SK-N-SH (cell line): ENCODE measurements around the gene WDR74. TPM values are rescaled to one million over a fixed set of nuclear protein-coding genes. Genes with fewer than 3 reads are reported as not detected.
A peak's percentile ranks its signal among the peaks of the same experiment; 100 is the strongest.

Source experiments
- CTCF ChIA-PET: fragments of 300-600, 350-600 bp; formaldehyde crosslinking; extraction: SDS; loops from one replicate; lab custom pipeline; 2021; lab: Yijun Ruan, JAX
- POLR2A ChIA-PET: fragments of 350-600 bp; sonication (Branson Sonifier 250); formaldehyde crosslinking; extraction: SDS; loops from one replicate; lab custom pipeline; 2020; ENCODE audit warnings: antibody characterized with exemption, inconsistent platforms; lab: Yijun Ruan, JAX
- DNase-seq: peaks from one replicate; pipeline ENCODE4 v3.0.0; 2012
- H2AFZ ChIP-seq: fragments of 200-600 bp; sonication (generic); 2 replicates; pipeline ENCODE4 v1.8.1; 2016; ENCODE audit warnings: antibody characterized with exemption, mild to moderate bottlenecking, low read depth
- H3F3A ChIP-seq: fragments of 200-600 bp; sonication (generic); replicated peaks from 2 replicates; pipeline ENCODE3; 2016; ENCODE audit warnings: antibody characterized with exemption, mild to moderate bottlenecking; ENCODE audit not compliant: insufficient read depth
- H3K27ac ChIP-seq, 2 experiments: fragments of 200-500 bp in 1 of 2; fragments of 200-600 bp in 1 of 2; sonication (Bioruptor generic) in 1 of 2; sonication (generic), shearing (Covaris generic) in 1 of 2; 2 replicates each; pipeline versions ENCODE4 v1.5.1 to v1.6.1; 2014 to 2016; ENCODE audit warnings: low read depth in 2 of 2, inconsistent platforms in 1 of 2, low read length in 1 of 2, mild to moderate bottlenecking in 1 of 2, mixed read lengths in 1 of 2
- H3K27me3 ChIP-seq: fragments of 200-600 bp; sonication (generic), shearing (Covaris generic); 2 replicates; pipeline ENCODE4 v1.6.1; 2016; ENCODE audit warnings: mixed run types; ENCODE audit not compliant: insufficient read depth
- H3K36me3 ChIP-seq, 2 experiments: fragments of 200-500 bp in 1 of 2; fragments of 200-600 bp in 1 of 2; sonication (Bioruptor generic) in 1 of 2; sonication (generic) in 1 of 2; replicated peaks in 1 of 2; 2 replicates each; pipeline versions ENCODE3 to v1.5.1; 2014 to 2016; ENCODE audit warnings: low read length in 1 of 2, mild to moderate bottlenecking in 1 of 2; ENCODE audit not compliant: insufficient read depth in 2 of 2, control insufficient read depth in 1 of 2
- H3K4me1 ChIP-seq, 2 experiments: fragments of 200-500 bp in 1 of 2; fragments of 200-600 bp in 1 of 2; sonication (Bioruptor generic) in 1 of 2; sonication (generic), shearing (Covaris generic) in 1 of 2; 2 replicates each; pipeline versions ENCODE4 v1.5.1 to v1.6.1; 2014 to 2016; ENCODE audit warnings: low read depth in 1 of 2, low read length in 1 of 2, mixed run types in 1 of 2; ENCODE audit not compliant: insufficient read depth in 2 of 2, control insufficient read depth in 1 of 2
- H3K4me2 ChIP-seq: fragments of 200-600 bp; sonication (generic), shearing (Covaris generic); 2 replicates; pipeline ENCODE4 v1.6.1; 2017; ENCODE audit warnings: mixed run types
- H3K4me3 ChIP-seq, 2 experiments: fragments of 200-500 bp in 1 of 2; fragments of 200-600 bp in 1 of 2; sonication (Bioruptor generic) in 1 of 2; sonication (generic), shearing (Covaris generic) in 1 of 2; 2 replicates each; pipeline versions ENCODE4 v1.5.1 to v1.8.1; 2014 to 2016; ENCODE audit warnings: low read depth in 2 of 2, inconsistent platforms in 1 of 2, low read length in 1 of 2, mild to moderate bottlenecking in 1 of 2, mixed read lengths in 1 of 2, moderate library complexity in 1 of 2
- H3K79me2 ChIP-seq: fragments of 200-600 bp; sonication (generic); 2 replicates; pipeline ENCODE4 v1.8.1; 2017; ENCODE audit warnings: mild to moderate bottlenecking; ENCODE audit not compliant: insufficient read depth
- H3K9ac ChIP-seq: fragments of 200-600 bp; sonication (generic); 2 replicates; pipeline ENCODE4 v1.6.1; 2017; ENCODE audit warnings: mixed run types
- H3K9me2 ChIP-seq: fragments of 200-600 bp; sonication (generic); 2 replicates; pipeline ENCODE4 v1.6.1; 2017; ENCODE audit warnings: mixed run types
- H3K9me3 ChIP-seq: fragments of 200-600 bp; sonication (generic); 2 replicates; pipeline ENCODE4 v1.6.1; 2017; ENCODE audit warnings: mixed run types, mild to moderate bottlenecking, moderate library complexity
- H4K20me1 ChIP-seq: fragments of 200-600 bp; sonication (generic); 2 replicates; pipeline ENCODE4 v1.6.1; 2017; ENCODE audit warnings: mild to moderate bottlenecking, mixed run types; ENCODE audit not compliant: insufficient read depth
- CTCF ChIP-seq: fragments of 200-600 bp; sonication (generic); IDR thresholded peaks from 2 replicates; pipeline ENCODE4 v1.6.1; 2017; ENCODE audit warnings: antibody characterized with exemption, mild to moderate bottlenecking, moderate library complexity
- ELF1 ChIP-seq: IDR thresholded peaks from 2 replicates; pipeline ENCODE4 v1.4.0; 2012
- EP300 ChIP-seq, 2 experiments: IDR thresholded peaks; 2 replicates each; pipeline versions ENCODE4 v1.4.0 to v1.6.1; 2012; ENCODE audit warnings: borderline replicate concordance in 1 of 2, low read depth in 1 of 2, low read length in 1 of 2
- FOXJ3 ChIP-seq: sonication (generic); formaldehyde crosslinking; IDR thresholded peaks from 2 replicates; pipeline ENCODE4 v1.5.1; 2020; ENCODE audit warnings: mild to moderate bottlenecking, missing genetic modification reagents
- GABPA ChIP-seq: IDR thresholded peaks from 2 replicates; pipeline ENCODE4 v1.4.0; 2012; ENCODE audit warnings: low read depth, mild to moderate bottlenecking
- IRF3 ChIP-seq: fragments of 150-350 bp; IDR thresholded peaks from 2 replicates; pipeline ENCODE4 v1.6.1; 2016; ENCODE audit warnings: mild to moderate bottlenecking, low read depth, low read length
- MAX ChIP-seq: IDR thresholded peaks from 2 replicates; pipeline ENCODE4 v1.4.0; 2012; ENCODE audit warnings: low read depth
- NFIC ChIP-seq: IDR thresholded peaks from 2 replicates; pipeline ENCODE4 v1.4.0; 2012; ENCODE audit warnings: borderline replicate concordance
- POLR2AphosphoS5 ChIP-seq: IDR thresholded peaks from 2 replicates; pipeline ENCODE4 v1.6.1; 2012; ENCODE audit warnings: low read depth, low read length
- RAD21 ChIP-seq: IDR thresholded peaks from 2 replicates; pipeline ENCODE4 v1.6.1; 2012; ENCODE audit warnings: mild to moderate bottlenecking, low read length
- RFX5 ChIP-seq: IDR thresholded peaks from 2 replicates; pipeline ENCODE4 v1.6.1; 2012; ENCODE audit warnings: mild to moderate bottlenecking, improper control_type of control experiment, low read length
- SIN3A ChIP-seq: IDR thresholded peaks from 2 replicates; pipeline ENCODE4 v1.6.1; 2012; ENCODE audit warnings: low read depth, mild to moderate bottlenecking, low read length, moderate library complexity, borderline replicate concordance
- TCF12 ChIP-seq: IDR thresholded peaks from 2 replicates; pipeline ENCODE4 v1.4.0; 2012
- TEAD4 ChIP-seq: IDR thresholded peaks from 2 replicates; pipeline ENCODE4 v1.4.0; 2012; ENCODE audit warnings: mild to moderate bottlenecking, borderline replicate concordance; ENCODE audit not compliant: insufficient read depth
- USF1 ChIP-seq: IDR thresholded peaks from 2 replicates; pipeline ENCODE4 v1.4.0; 2012; ENCODE audit warnings: low read depth, borderline replicate concordance
- YY1 ChIP-seq: IDR thresholded peaks from 2 replicates; pipeline ENCODE4 v1.4.0; 2012; ENCODE audit warnings: low read depth, mild to moderate bottlenecking
- WGBS: methylation state at CpG from one replicate; pipeline ENCODE4 v1.1.6; 2017; ENCODE audit warnings: low lambda C conversion rate; 5-methylcytosine and 5-hydroxymethylcytosine counted together
- polyA plus RNA-seq, 3 experiments: library from polyadenylated mRNA; depleted of rRNA; stranded (reverse); fragments of >200 nt; gene quantifications; 2 replicates each; pipeline ENCODE4 v1.2.3, GENCODE V29; 2012

WDR74 gene
- polyA plus RNA-seq, 1 of the 3 experiments (the other 2 are of a cell fraction), result 132 TPM

GRCh38 chr11:62880803-62881578 lies 41.6 kb upstream of the WDR74 start, which contains the start of gene SLC3A2 (continued):
- TF ChIP-seq IRF3 (no peak), SIN3A (peak; percentile 38)
- TF ChIP-seq, all 33 proteins: peak for 17

GRCh38 chr11:62880231-62880802 lies 40.9 kb upstream of the WDR74 start:
- Histone ChIP-seq H3F3A (peaks cover 30% of the 10 kb centered on the region), H3K9me2 (no peaks in the 10 kb centered on the region), H3K27ac (peak overlapping the region; percentile 94 to 98), H3K4me1 (peaks cover 32 to 37% of the 10 kb centered on the region in 2 experiments), H3K36me3 (peaks cover 28 to 39% of the 10 kb centered on the region in 2 experiments), H3K79me2 (peaks cover 57% of the 10 kb centered on the region), H2AFZ (peak overlapping the region; percentile 57; the same call in 1 of the 2 replicates), H4K20me1 (peaks cover 27% of the 10 kb centered on the region), H3K27me3 (no peaks in the 10 kb centered on the region), H3K4me3 (peak overlapping the region; percentile 82 to 91), H3K9me3 (no peaks in the 10 kb centered on the region), H3K4me2 (peak overlapping the region; percentile 94), H3K9ac (peak overlapping the region; percentile 99)
- DNase-seq, result no peak
- TF ChIP-seq NFIC (peak; percentile 16; the same call in 1 of the 2 replicates), ELF1 (0 out of 2 replicates have a peak, but pooled peaks have one; percentile 39), MAX (0 out of 2 replicates have a peak, but pooled peaks have one; percentile 11), GABPA (no peak), POLR2AphosphoS5 (no peak), YY1 (no peak), TEAD4 (no peak)
- POLR2A ChIA-PET, result interaction anchor here (1.0 to 3.3 kb wide), 4 partner anchors 24 to 153 kb away, joined by 3 to 34 read pairs (median 18); partner anchors contain the start of gene HNRNPUL2
- CTCF ChIA-PET, result interaction anchor here (0.7 to 9.5 kb wide), 17 partner anchors 9 to 232 kb away, joined by 3 to 76 read pairs (median 4); partner anchors contain the start of genes TAF6L and TMEM179B
- WGBS, result 2% methylated on average over 14 of the region's 16 CpGs

GRCh38 chr11:62879235-62879978 lies 40.0 kb upstream of the WDR74 start:
- H3K9ac ChIP-seq, result peak overlapping the region; percentile 99; the same call in 1 of the 2 replicates
- peak overlapping the region in 1 of 2 experiments; percentile 91; a peak in 2 of 4 replicates for H3K4me3 ChIP-seq
- DNase-seq, result no peak
- peaks cover 28% of the 10 kb centered on the region for H3F3A ChIP-seq
- peaks cover 20 to 30% of the 10 kb centered on the region in 2 experiments for H3K36me3 ChIP-seq
- H3K27ac ChIP-seq, result peak overlapping the region; percentile 94 to 98
- CTCF ChIA-PET, result interaction anchor here (0.7 to 9.5 kb wide), 5 partner anchors 18 to 139 kb away, joined by 3 to 76 read pairs (median 3); no protein-coding TSS in a partner anchor
- H3K79me2 ChIP-seq, result peaks cover 48% of the 10 kb centered on the region
- no peaks in the 10 kb centered on the region for H3K27me3 ChIP-seq
- peaks cover 32% of the 10 kb centered on the region in 2 experiments for H3K4me1 ChIP-seq
- no peaks in the 10 kb centered on the region for H3K9me3 ChIP-seq
- POLR2A ChIA-PET, result interaction anchor here (0.6 to 2.2 kb wide), 3 partner anchors 10 to 152 kb away, joined by 3 to 11 read pairs (median 4); partner anchors contain the start of gene HNRNPUL2
- H4K20me1 ChIP-seq, result peaks cover 18% of the 10 kb centered on the region
- WGBS, result 79% methylated on average over 7 of the region's 7 CpGs
- H3K9me2 ChIP-seq, result no peaks in the 10 kb centered on the region
- H2AFZ ChIP-seq, result peak overlapping the region; percentile 57; the same call in 1 of the 2 replicates
- H3K4me2 ChIP-seq, result peak overlapping the region; percentile 94
- TF ChIP-seq USF1 (no peak), TCF12 (no peak), RAD21 (no peak), GABPA (no peak), FOXJ3 (CRISPR knock-in tag) (no peak), CTCF (no peak), RFX5 (no peak), IRF3 (no peak), EP300 (IDR thresholded peaks at IDR 0.05; ENCODE audit: borderline replicate concordance in 1 of 2, low read depth in 1 of 2, low read length in 1 of 2) (no peak)
